HepG2 (cell line): Measurements from ENCODE around the gene ATXN7L3. TPM values are rescaled to one million over a fixed set of nuclear protein-coding genes. Genes with fewer than 3 reads are reported as not detected.

ENCODE experiments used
- ASH2L ChIP-seq: fragments of 300-600, 200-600 bp; sonication (generic); IDR thresholded peaks from 2 replicates; pipeline ENCODE4 v1.7.0; 2017; ENCODE audit warnings: low read depth, mild to moderate bottlenecking, moderate library complexity, mixed read lengths, low read length; ENCODE audit not compliant: insufficient read length
- CHD2 ChIP-seq: IDR thresholded peaks from 2 replicates; pipeline ENCODE4 v1.6.1; 2011; ENCODE audit warnings: low read depth, low read length, improper control_type of control experiment
- ESRRA ChIP-seq: sonication (generic); formaldehyde crosslinking; IDR thresholded peaks from 2 replicates; pipeline ENCODE4 v1.5.1; 2020; ENCODE audit warnings: mild to moderate bottlenecking, low read depth, missing genetic modification reagents
- KLF13 ChIP-seq: sonication (generic); formaldehyde crosslinking; IDR thresholded peaks from 2 replicates; pipeline ENCODE4 v1.4.0; 2020; ENCODE audit warnings: mild to moderate bottlenecking, missing genetic modification reagents
- NFE2L1 ChIP-seq: sonication (generic); formaldehyde crosslinking; IDR thresholded peaks from 2 replicates; pipeline ENCODE4 v1.4.0; 2020; ENCODE audit warnings: missing genetic modification reagents, mild to moderate bottlenecking, borderline replicate concordance
- RAD21 ChIP-seq: fragments of 450-650 bp; formaldehyde crosslinking; IDR thresholded peaks from 2 replicates; pipeline ENCODE4 v1.5.0; 2020; ENCODE audit warnings: mild to moderate bottlenecking
- RAD51 ChIP-seq: fragments of 450-650 bp; IDR thresholded peaks from 2 replicates; pipeline ENCODE4 v1.6.1; 2016; ENCODE audit warnings: borderline replicate concordance
- SMC3 ChIP-seq: IDR thresholded peaks from 2 replicates; pipeline ENCODE4 v1.6.1; 2011; ENCODE audit warnings: low read length, improper control_type of control experiment
- SP140L ChIP-seq: sonication (generic); formaldehyde crosslinking; IDR thresholded peaks from 2 replicates; pipeline ENCODE4 v1.4.0; 2020; ENCODE audit warnings: missing genetic modification reagents, borderline replicate concordance
- TGIF2 ChIP-seq: IDR thresholded peaks from 2 replicates; pipeline ENCODE4 v1.6.1; 2016; ENCODE audit warnings: control low read depth, missing compliant biosample characterization
- THAP11 ChIP-seq: IDR thresholded peaks from 2 replicates; pipeline ENCODE4 v1.6.1; 2016; ENCODE audit warnings: missing biosample characterization, missing genetic modification reagents
- ZNF20 ChIP-seq: sonication (generic); formaldehyde crosslinking; IDR thresholded peaks from 2 replicates; pipeline ENCODE4 v1.4.0; 2020; ENCODE audit warnings: mild to moderate bottlenecking, moderate library complexity, missing genetic modification reagents
- ZNF441 ChIP-seq: sonication (generic); formaldehyde crosslinking; IDR thresholded peaks from 2 replicates; pipeline ENCODE4 v1.7.0; 2021; ENCODE audit warnings: missing genetic modification reagents, borderline replicate concordance
- polyA plus RNA-seq, 8 experiments: library from polyadenylated mRNA; depleted of rRNA in 3 of 8; stranded (reverse) in 7 of 8; unstranded in 1 of 8; fragments of >200 nt; fragmentation: Illumina TruSeq in 4 of 8; extraction: Trizol in 4 of 8; gene quantifications; 2 replicates each; pipeline versions ENCODE4 v1.2.1 to v1.2.3, GENCODE V29; 2011 to 2016; ENCODE audit warnings: low read depth in 4 of 8, missing spikeins in 1 of 8, mixed read lengths in 1 of 8; ENCODE audit not compliant: insufficient read depth in 1 of 8
- total RNA-seq, 5 experiments: library from RNA; depleted of rRNA; stranded (reverse); fragments of >200 nt; fragmentation: Illumina TruSeq; extraction: Trizol; gene quantifications; 2 replicates each; pipeline ENCODE4 v1.2.3, GENCODE V29; 2016; ENCODE audit warnings: low read depth in 1 of 5
- TF ChIP-seq, protein P1 (sequence below): sonication (generic); formaldehyde crosslinking; conservative IDR thresholded peaks from 2 replicates; pipeline ENCODE4 v1.8.0; 2022; ENCODE audit warnings: low read depth, missing genetic modification reagents
- TF ChIP-seq, protein P2 (sequence below): sonication (generic); formaldehyde crosslinking; IDR thresholded peaks from 2 replicates; pipeline ENCODE4 v1.4.0; 2020; ENCODE audit warnings: mild to moderate bottlenecking, missing genetic modification reagents
- TF ChIP-seq, protein P3 (sequence below): sonication (generic); formaldehyde crosslinking; conservative IDR thresholded peaks from 2 replicates; pipeline ENCODE4 v1.8.1; 2023; ENCODE audit warnings: missing genetic modification reagents
- TF ChIP-seq, protein P4 (sequence below): IDR thresholded peaks from 2 replicates; pipeline ENCODE4 v1.6.1; 2016; ENCODE audit warnings: low read depth, missing genetic modification reagents, missing compliant biosample characterization
- TF ChIP-seq, protein P5 (sequence below): sonication (generic); formaldehyde crosslinking; IDR thresholded peaks from 2 replicates; pipeline ENCODE4 v1.5.1; 2020; ENCODE audit warnings: mild to moderate bottlenecking, missing genetic modification reagents, borderline replicate concordance

ATXN7L3 gene
- total and polyA plus RNA-seq, 2 of the 13 experiments (the other 11 are each of a cell fraction or from before 2014, with no cell fraction given), result 44.5 to 59.1 TPM

DNA sequence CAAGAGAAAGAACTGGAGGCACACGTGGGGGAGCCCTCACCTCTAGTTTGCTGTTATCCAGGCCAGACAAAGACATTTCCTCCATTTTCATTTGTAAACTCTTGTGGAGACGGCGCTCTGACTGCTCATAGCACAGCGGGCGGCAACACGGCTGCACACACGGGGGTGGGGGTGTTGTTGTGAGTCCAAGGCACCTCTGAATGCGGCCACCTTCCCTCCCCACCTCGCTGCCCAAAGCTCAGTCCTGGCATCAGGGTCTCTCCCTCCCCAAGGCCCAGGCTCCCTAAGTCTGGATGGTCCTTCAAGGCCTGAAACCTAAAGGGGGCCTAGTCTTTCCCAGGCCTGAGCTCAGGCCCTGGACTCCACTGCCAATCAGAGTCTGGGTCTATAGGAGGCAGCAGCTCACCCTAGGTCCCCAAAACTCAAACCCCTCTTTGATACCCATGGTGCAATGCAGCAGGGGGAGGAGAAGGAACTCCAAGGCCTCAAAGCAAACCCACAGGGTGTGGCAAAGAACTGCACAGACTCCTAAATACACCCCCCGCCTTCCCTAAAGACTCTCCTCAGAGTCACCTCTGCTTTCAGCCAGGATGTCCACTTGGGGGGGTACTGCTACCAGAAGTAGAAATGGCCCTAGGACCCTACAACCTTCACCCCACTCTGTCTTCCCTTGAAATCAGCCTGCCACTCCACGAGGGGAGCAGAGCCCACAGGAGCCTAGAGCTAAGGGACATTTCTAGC, 1.5 kb downstream of the ATXN7L3 start (continued):
- TF ChIP-seq, protein P1, sequence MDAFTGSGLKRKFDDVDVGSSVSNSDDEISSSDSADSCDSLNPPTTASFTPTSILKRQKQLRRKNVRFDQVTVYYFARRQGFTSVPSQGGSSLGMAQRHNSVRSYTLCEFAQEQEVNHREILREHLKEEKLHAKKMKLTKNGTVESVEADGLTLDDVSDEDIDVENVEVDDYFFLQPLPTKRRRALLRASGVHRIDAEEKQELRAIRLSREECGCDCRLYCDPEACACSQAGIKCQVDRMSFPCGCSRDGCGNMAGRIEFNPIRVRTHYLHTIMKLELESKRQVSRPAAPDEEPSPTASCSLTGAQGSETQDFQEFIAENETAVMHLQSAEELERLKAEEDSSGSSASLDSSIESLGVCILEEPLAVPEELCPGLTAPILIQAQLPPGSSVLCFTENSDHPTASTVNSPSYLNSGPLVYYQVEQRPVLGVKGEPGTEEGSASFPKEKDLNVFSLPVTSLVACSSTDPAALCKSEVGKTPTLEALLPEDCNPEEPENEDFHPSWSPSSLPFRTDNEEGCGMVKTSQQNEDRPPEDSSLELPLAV, result no peak
- no peak for TF ChIP-seq SP140L (CRISPR knock-in tag)
- TF ChIP-seq NFE2L1 (CRISPR knock-in tag), result no peak
- TF ChIP-seq, protein P2, sequence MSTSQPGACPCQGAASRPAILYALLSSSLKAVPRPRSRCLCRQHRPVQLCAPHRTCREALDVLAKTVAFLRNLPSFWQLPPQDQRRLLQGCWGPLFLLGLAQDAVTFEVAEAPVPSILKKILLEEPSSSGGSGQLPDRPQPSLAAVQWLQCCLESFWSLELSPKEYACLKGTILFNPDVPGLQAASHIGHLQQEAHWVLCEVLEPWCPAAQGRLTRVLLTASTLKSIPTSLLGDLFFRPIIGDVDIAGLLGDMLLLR (CRISPR knock-in tag), result 0 out of 2 replicates have a peak, but pooled peaks have one; percentile 29
- TF ChIP-seq THAP11, result 0 out of 2 replicates have a peak, but pooled peaks have one; percentile 5
- 0 out of 2 replicates have a peak, but pooled peaks have one; percentile 21 for TF ChIP-seq TGIF2 (CRISPR knock-in tag)
- no peak for TF ChIP-seq CHD2
- TF ChIP-seq, protein P3, sequence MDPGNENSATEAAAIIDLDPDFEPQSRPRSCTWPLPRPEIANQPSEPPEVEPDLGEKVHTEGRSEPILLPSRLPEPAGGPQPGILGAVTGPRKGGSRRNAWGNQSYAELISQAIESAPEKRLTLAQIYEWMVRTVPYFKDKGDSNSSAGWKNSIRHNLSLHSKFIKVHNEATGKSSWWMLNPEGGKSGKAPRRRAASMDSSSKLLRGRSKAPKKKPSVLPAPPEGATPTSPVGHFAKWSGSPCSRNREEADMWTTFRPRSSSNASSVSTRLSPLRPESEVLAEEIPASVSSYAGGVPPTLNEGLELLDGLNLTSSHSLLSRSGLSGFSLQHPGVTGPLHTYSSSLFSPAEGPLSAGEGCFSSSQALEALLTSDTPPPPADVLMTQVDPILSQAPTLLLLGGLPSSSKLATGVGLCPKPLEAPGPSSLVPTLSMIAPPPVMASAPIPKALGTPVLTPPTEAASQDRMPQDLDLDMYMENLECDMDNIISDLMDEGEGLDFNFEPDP (CRISPR knock-in tag), result 0 out of 2 replicates have a peak, but pooled peaks have one; percentile 26
- TF ChIP-seq ESRRA, result no peak
- TF ChIP-seq, protein P4, sequence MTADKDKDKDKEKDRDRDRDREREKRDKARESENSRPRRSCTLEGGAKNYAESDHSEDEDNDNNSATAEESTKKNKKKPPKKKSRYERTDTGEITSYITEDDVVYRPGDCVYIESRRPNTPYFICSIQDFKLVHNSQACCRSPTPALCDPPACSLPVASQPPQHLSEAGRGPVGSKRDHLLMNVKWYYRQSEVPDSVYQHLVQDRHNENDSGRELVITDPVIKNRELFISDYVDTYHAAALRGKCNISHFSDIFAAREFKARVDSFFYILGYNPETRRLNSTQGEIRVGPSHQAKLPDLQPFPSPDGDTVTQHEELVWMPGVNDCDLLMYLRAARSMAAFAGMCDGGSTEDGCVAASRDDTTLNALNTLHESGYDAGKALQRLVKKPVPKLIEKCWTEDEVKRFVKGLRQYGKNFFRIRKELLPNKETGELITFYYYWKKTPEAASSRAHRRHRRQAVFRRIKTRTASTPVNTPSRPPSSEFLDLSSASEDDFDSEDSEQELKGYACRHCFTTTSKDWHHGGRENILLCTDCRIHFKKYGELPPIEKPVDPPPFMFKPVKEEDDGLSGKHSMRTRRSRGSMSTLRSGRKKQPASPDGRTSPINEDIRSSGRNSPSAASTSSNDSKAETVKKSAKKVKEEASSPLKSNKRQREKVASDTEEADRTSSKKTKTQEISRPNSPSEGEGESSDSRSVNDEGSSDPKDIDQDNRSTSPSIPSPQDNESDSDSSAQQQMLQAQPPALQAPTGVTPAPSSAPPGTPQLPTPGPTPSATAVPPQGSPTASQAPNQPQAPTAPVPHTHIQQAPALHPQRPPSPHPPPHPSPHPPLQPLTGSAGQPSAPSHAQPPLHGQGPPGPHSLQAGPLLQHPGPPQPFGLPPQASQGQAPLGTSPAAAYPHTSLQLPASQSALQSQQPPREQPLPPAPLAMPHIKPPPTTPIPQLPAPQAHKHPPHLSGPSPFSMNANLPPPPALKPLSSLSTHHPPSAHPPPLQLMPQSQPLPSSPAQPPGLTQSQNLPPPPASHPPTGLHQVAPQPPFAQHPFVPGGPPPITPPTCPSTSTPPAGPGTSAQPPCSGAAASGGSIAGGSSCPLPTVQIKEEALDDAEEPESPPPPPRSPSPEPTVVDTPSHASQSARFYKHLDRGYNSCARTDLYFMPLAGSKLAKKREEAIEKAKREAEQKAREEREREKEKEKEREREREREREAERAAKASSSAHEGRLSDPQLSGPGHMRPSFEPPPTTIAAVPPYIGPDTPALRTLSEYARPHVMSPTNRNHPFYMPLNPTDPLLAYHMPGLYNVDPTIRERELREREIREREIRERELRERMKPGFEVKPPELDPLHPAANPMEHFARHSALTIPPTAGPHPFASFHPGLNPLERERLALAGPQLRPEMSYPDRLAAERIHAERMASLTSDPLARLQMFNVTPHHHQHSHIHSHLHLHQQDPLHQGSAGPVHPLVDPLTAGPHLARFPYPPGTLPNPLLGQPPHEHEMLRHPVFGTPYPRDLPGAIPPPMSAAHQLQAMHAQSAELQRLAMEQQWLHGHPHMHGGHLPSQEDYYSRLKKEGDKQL (CRISPR knock-in tag), result no peak
- TF ChIP-seq ZNF20, result no peak
- TF ChIP-seq SMC3, result peak; percentile 11; the same call in 1 of the 2 replicates
- TF ChIP-seq KLF13 (CRISPR knock-in tag), result 0 out of 2 replicates have a peak, but pooled peaks have one; percentile 19
- 0 out of 2 replicates have a peak, but pooled peaks have one; percentile 27 for TF ChIP-seq ZNF441
- TF ChIP-seq RAD51, result no peak
- no peak for TF ChIP-seq ASH2L
- peak; percentile 17; the same call in 1 of the 2 replicates for TF ChIP-seq RAD21 (CRISPR knock-in tag)
- TF ChIP-seq, protein P5, sequence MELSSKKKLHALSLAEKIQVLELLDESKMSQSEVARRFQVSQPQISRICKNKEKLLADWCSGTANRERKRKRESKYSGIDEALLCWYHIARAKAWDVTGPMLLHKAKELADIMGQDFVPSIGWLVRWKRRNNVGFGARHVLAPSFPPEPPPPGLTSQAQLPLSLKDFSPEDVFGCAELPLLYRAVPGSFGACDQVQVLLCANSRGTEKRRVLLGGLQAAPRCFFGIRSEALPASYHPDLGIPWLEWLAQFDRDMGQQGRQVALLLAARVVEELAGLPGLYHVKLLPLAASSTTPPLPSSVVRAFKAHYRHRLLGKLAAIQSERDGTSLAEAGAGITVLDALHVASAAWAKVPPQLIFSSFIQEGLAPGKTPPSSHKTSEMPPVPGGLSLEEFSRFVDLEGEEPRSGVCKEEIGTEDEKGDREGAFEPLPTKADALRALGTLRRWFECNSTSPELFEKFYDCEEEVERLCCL (CRISPR knock-in tag), result no peak
